Gastrocnemius medialis (tissue), 4 donors: ENCODE results near the gene NEK6.

Experiments
- POLR2A ChIP-seq, 2 donors: fragments of 450-650 bp; IDR thresholded peaks; one replicate each; pipeline ENCODE4 v1.6.1; 2017; ENCODE audit warnings: antibody characterized with exemption in 2 of 2, mild to moderate bottlenecking in 2 of 2, moderate library complexity in 2 of 2
- TF ChIP-seq, protein P1 (sequence below), 5 experiments: fragments of 450-650 bp in 3 of 5; fragments of 200-600 bp in 2 of 5; sonication (generic) in 2 of 5; IDR thresholded peaks in 4 of 5; conservative IDR thresholded peaks in 1 of 5; 1 replicate in 4 of 5; 2 replicates in 1 of 5; pipeline ENCODE4 v1.5.1; 2016 to 2019; ENCODE audit warnings: antibody characterized with exemption in 5 of 5, mild to moderate bottlenecking in 3 of 5, moderate library complexity in 3 of 5

- TF ChIP-seq, protein P1, sequence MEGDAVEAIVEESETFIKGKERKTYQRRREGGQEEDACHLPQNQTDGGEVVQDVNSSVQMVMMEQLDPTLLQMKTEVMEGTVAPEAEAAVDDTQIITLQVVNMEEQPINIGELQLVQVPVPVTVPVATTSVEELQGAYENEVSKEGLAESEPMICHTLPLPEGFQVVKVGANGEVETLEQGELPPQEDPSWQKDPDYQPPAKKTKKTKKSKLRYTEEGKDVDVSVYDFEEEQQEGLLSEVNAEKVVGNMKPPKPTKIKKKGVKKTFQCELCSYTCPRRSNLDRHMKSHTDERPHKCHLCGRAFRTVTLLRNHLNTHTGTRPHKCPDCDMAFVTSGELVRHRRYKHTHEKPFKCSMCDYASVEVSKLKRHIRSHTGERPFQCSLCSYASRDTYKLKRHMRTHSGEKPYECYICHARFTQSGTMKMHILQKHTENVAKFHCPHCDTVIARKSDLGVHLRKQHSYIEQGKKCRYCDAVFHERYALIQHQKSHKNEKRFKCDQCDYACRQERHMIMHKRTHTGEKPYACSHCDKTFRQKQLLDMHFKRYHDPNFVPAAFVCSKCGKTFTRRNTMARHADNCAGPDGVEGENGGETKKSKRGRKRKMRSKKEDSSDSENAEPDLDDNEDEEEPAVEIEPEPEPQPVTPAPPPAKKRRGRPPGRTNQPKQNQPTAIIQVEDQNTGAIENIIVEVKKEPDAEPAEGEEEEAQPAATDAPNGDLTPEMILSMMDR (IDR thresholded peaks at IDR 0.05 in 4 of 5, conservative IDR thresholded peaks at IDR 0.05 in 1 of 5): no peak
- TF ChIP-seq POLR2A (IDR thresholded peaks at IDR 0.05): no peak
Measured at GRCh38 chr9:124284237-124284831, 26.6 kb downstream of the NEK6 start.
